HG03342 (cell line): ENCODE results near the gene SHISA7.
"Not testable (repeated sequence)": the region's sequence is repeated elsewhere in the genome, so short reads cannot be mapped to it uniquely, and the experiment has no call there.

Experiments
- ATAC-seq: cut with Tn5 transposase; IDR thresholded peaks from one replicate; pipeline ENCODE4 v1.9.1; 2021; ENCODE audit warnings: mild to moderate bottlenecking, moderate library complexity; ENCODE audit not compliant: unreplicated experiment

Gene SHISA7

GRCh38 chr19:55421281-55421680 lies 21.8 kb downstream of the SHISA7 start:
- not testable (repeated sequence) for ATAC-seq

GRCh38 chr19:55419624-55420236 lies 23.4 kb downstream of the SHISA7 start:
- no peak for ATAC-seq

GRCh38 chr19:55419103-55419502 lies 24.0 kb downstream of the SHISA7 start:
- no peak for ATAC-seq

GRCh38 chr19:55418185-55418584 lies 24.9 kb downstream of the SHISA7 start:
- ATAC-seq: no peak

- no peak for ATAC-seq
Measured at GRCh38 chr19:55410168-55410567, 32.9 kb downstream of the SHISA7 start.

GRCh38 chr19:55409179-55409578 lies 33.9 kb downstream of the SHISA7 start:
- ATAC-seq: not testable (repeated sequence)

GRCh38 chr19:55408533-55408872 lies 34.6 kb downstream of the SHISA7 start:
- ATAC-seq: no peak

GRCh38 chr19:55407800-55408532 lies 35.1 kb downstream of the SHISA7 start:
- peak; percentile 85 for ATAC-seq

GRCh38 chr19:55407550-55407799 lies 35.6 kb downstream of the SHISA7 start, which contains the start of gene UBE2S:
UBE2S (minus strand) TSS chr19:55407788; CDS start chr19:55407589, 199 bp downstream.
- ATAC-seq: not testable (repeated sequence)

- ATAC-seq: no peak
Measured at GRCh38 chr19:55406826-55407549, 36.1 kb downstream of the SHISA7 start.

- no peak for ATAC-seq
Measured at GRCh38 chr19:55406091-55406825, 36.8 kb downstream of the SHISA7 start.

- ATAC-seq: no peak
Measured at GRCh38 chr19:55405638-55406037, 37.5 kb downstream of the SHISA7 start.

- no peak for ATAC-seq
Measured at GRCh38 chr19:55402509-55402908, 40.6 kb downstream of the SHISA7 start.

GRCh38 chr19:55401390-55401789 lies 41.7 kb downstream of the SHISA7 start:
- ATAC-seq: not testable (repeated sequence)

GRCh38 chr19:55400281-55401087 lies 42.6 kb downstream of the SHISA7 start:
- ATAC-seq: no peak

GRCh38 chr19:55398200-55398925 lies 44.7 kb downstream of the SHISA7 start:
- ATAC-seq: no peak

GRCh38 chr19:55392820-55393761 lies 50.0 kb downstream of the SHISA7 start:
- no peak for ATAC-seq

GRCh38 chr19:55391702-55392615 lies 51.1 kb downstream of the SHISA7 start:
- ATAC-seq: no peak
